Trophoblast cell (in vitro differentiated cells and primary cell): ENCODE data around the gene TSPAN11.

Experiments used
- DNase-seq, 2 donors: peaks; one replicate each; pipeline ENCODE4 v3.0.0-alpha.2; 2016
- H2AFZ ChIP-seq: 2 replicates; pipeline ENCODE4 v1.6.1; 2013; ENCODE audit warnings: low read length, moderate library complexity, mild to moderate bottlenecking; ENCODE audit not compliant: insufficient read depth, poor library complexity
- H2AK5ac ChIP-seq: 2 replicates; pipeline ENCODE4 v1.6.1; 2013; ENCODE audit warnings: mild to moderate bottlenecking, low read length
- H2BK120ac ChIP-seq: 2 replicates; pipeline ENCODE4 v1.6.1; 2013; ENCODE audit warnings: low read length, mild to moderate bottlenecking, moderate library complexity; ENCODE audit not compliant: insufficient read depth, poor library complexity
- H2BK12ac ChIP-seq: 2 replicates; pipeline ENCODE4 v1.6.1; 2013; ENCODE audit warnings: mild to moderate bottlenecking, low read length, moderate library complexity
- H2BK5ac ChIP-seq: 2 replicates; pipeline ENCODE4 v1.6.1; 2013; ENCODE audit warnings: low read length, low read depth, moderate library complexity, mild to moderate bottlenecking; ENCODE audit not compliant: poor library complexity
- H3K14ac ChIP-seq: 2 replicates; pipeline ENCODE4 v1.6.1; 2013; ENCODE audit warnings: mild to moderate bottlenecking, low read length
- H3K18ac ChIP-seq: 2 replicates; pipeline ENCODE4 v1.6.1; 2013; ENCODE audit warnings: mild to moderate bottlenecking, low read length
- H3K23ac ChIP-seq: 2 replicates; pipeline ENCODE4 v1.6.1; 2013; ENCODE audit warnings: low read length
- H3K27ac ChIP-seq: 2 replicates; pipeline ENCODE4 v1.5.1; 2013; ENCODE audit warnings: low read depth, mild to moderate bottlenecking, inconsistent platforms, low read length, moderate library complexity
- H3K27me3 ChIP-seq: 2 replicates; pipeline ENCODE4 v1.6.1; 2013; ENCODE audit warnings: inconsistent platforms, mild to moderate bottlenecking, low read length, moderate library complexity; ENCODE audit not compliant: insufficient read depth
- H3K36me3 ChIP-seq, 2 experiments: 1 replicate in 1 of 2; 2 replicates in 1 of 2; pipeline ENCODE4 v1.6.1; 2013; ENCODE audit warnings: low read length in 2 of 2, mild to moderate bottlenecking in 2 of 2, moderate library complexity in 1 of 2; ENCODE audit not compliant: insufficient read depth in 2 of 2, control insufficient read depth in 1 of 2
- H3K4ac ChIP-seq: 2 replicates; pipeline ENCODE4 v1.6.1; 2013; ENCODE audit warnings: low read depth, mild to moderate bottlenecking, low read length, moderate library complexity
- H3K4me1 ChIP-seq, 2 experiments: 1 replicate in 1 of 2; 2 replicates in 1 of 2; pipeline ENCODE4 v1.6.1; 2013; ENCODE audit warnings: low read length in 2 of 2, mild to moderate bottlenecking in 2 of 2, moderate library complexity in 1 of 2; ENCODE audit not compliant: insufficient read depth in 2 of 2, control insufficient read depth in 1 of 2
- H3K4me2 ChIP-seq: 2 replicates; pipeline ENCODE4 v1.6.1; 2013; ENCODE audit warnings: inconsistent platforms, mild to moderate bottlenecking, low read length, moderate library complexity
- H3K4me3 ChIP-seq: 2 replicates; pipeline ENCODE4 v1.5.1; 2013; ENCODE audit warnings: mild to moderate bottlenecking, low read depth, low read length, inconsistent platforms
- H3K79me1 ChIP-seq: one replicate; pipeline ENCODE4 v1.6.1; 2013; ENCODE audit warnings: low read length
- H3K79me2 ChIP-seq: 2 replicates; pipeline ENCODE4 v1.6.1; 2013; ENCODE audit warnings: low read length, mild to moderate bottlenecking; ENCODE audit not compliant: control insufficient read depth, insufficient read depth, poor library complexity
- H3K9ac ChIP-seq: 2 replicates; pipeline ENCODE4 v1.6.1; 2013; ENCODE audit warnings: mild to moderate bottlenecking, low read length
- H3K9me3 ChIP-seq: 2 replicates; pipeline ENCODE4 v1.6.1; 2013; ENCODE audit warnings: low read depth, mild to moderate bottlenecking, control low read depth, inconsistent platforms, low read length; ENCODE audit not compliant: insufficient read depth
- H4K12ac ChIP-seq: 2 replicates; pipeline ENCODE4 v1.6.1; 2013; ENCODE audit warnings: low read depth, mild to moderate bottlenecking, low read length, moderate library complexity
- H4K8ac ChIP-seq: 2 replicates; pipeline ENCODE4 v1.6.1; 2013; ENCODE audit warnings: low read depth, mild to moderate bottlenecking, low read length, moderate library complexity
- H4K91ac ChIP-seq: one replicate; pipeline ENCODE4 v1.6.1; 2013; ENCODE audit warnings: low read depth, mild to moderate bottlenecking, low read length, moderate library complexity
- WGBS: extraction: QIAGEN DNeasy Blood & Tissue Kit; methylation state at CpG from one replicate; pipeline ENCODE4 v1.1.7; 2013; ENCODE audit warnings: missing lambda C conversion rate; ENCODE audit not compliant: insufficient read length, insufficient coverage; ENCODE audit errors: extremely low coverage; 5-methylcytosine and 5-hydroxymethylcytosine counted together

TSPAN11 gene

GRCh38 chr12:31018106-31018789, 91.7 kb downstream of the TSPAN11 start:
- Histone ChIP-seq H2AK5ac (no peak overlapping the region), H3K36me3 (no peaks in the 10 kb centered on the region), H3K79me2 (no peaks in the 10 kb centered on the region), H4K91ac (no peak overlapping the region), H3K4me1 (no peaks in the 10 kb centered on the region), H3K23ac (no peak overlapping the region), H2BK12ac (no peak overlapping the region), H3K9me3 (no peaks in the 10 kb centered on the region), H3K18ac (no peak overlapping the region), H3K4me3 (no peak overlapping the region), H2AFZ (no peak overlapping the region), H3K27ac (no peak overlapping the region), H3K4me2 (no peak overlapping the region), H3K27me3 (no peaks in the 10 kb centered on the region), H4K8ac (no peak overlapping the region), H4K12ac (no peak overlapping the region), H3K79me1 (no peaks in the 10 kb centered on the region), H2BK120ac (no peak overlapping the region), H3K14ac (no peak overlapping the region), H3K9ac (no peak overlapping the region), H2BK5ac (no peak overlapping the region), H3K4ac (no peak overlapping the region)
- DNase-seq: no peak
- WGBS: no CpG with 5 or more reads among the region's 3 CpGs

GRCh38 chr12:31018790-31019505, 92.4 kb downstream of the TSPAN11 start:
- Histone ChIP-seq H3K4me1 (no peaks in the 10 kb centered on the region), H3K9ac (no peak overlapping the region), H3K4me3 (no peak overlapping the region), H2AK5ac (no peak overlapping the region), H3K4me2 (no peak overlapping the region), H3K9me3 (no peaks in the 10 kb centered on the region), H3K23ac (no peak overlapping the region), H3K79me1 (no peaks in the 10 kb centered on the region), H3K79me2 (no peaks in the 10 kb centered on the region), H3K18ac (no peak overlapping the region), H2AFZ (no peak overlapping the region), H4K8ac (no peak overlapping the region), H3K27ac (no peak overlapping the region), H2BK5ac (no peak overlapping the region), H4K91ac (no peak overlapping the region), H2BK120ac (no peak overlapping the region), H4K12ac (no peak overlapping the region), H3K4ac (no peak overlapping the region), H2BK12ac (no peak overlapping the region), H3K27me3 (no peaks in the 10 kb centered on the region), H3K36me3 (no peaks in the 10 kb centered on the region), H3K14ac (no peak overlapping the region)
- DNase-seq: no peak
- WGBS: no CpG with 5 or more reads among the region's 6 CpGs

GRCh38 chr12:31019561-31019960, 93.0 kb downstream of the TSPAN11 start:
- H2BK120ac ChIP-seq: no peak overlapping the region
- H4K12ac ChIP-seq: no peak overlapping the region
- no peak overlapping the region for H3K14ac ChIP-seq
- H2BK5ac ChIP-seq: no peak overlapping the region
- no peak overlapping the region for H4K8ac ChIP-seq
- H3K79me1 ChIP-seq: no peaks in the 10 kb centered on the region
- no CpG with 5 or more reads among the region's 6 CpGs for WGBS
- no peak overlapping the region for H3K23ac ChIP-seq
- H3K9me3 ChIP-seq: no peaks in the 10 kb centered on the region
- H3K9ac ChIP-seq: no peak overlapping the region
- no peaks in the 10 kb centered on the region for H3K27me3 ChIP-seq
- no peak for DNase-seq
- no peaks in the 10 kb centered on the region for H3K36me3 ChIP-seq
- H3K4ac ChIP-seq: no peak overlapping the region
- H3K4me1 ChIP-seq: no peaks in the 10 kb centered on the region
- H2AK5ac ChIP-seq: no peak overlapping the region
- no peak overlapping the region for H2AFZ ChIP-seq
- no peaks in the 10 kb centered on the region for H3K79me2 ChIP-seq
- no peak overlapping the region for H3K4me2 ChIP-seq
- no peak overlapping the region for H3K4me3 ChIP-seq
- H2BK12ac ChIP-seq: no peak overlapping the region
- no peak overlapping the region for H3K27ac ChIP-seq
- H3K18ac ChIP-seq: no peak overlapping the region
- no peak overlapping the region for H4K91ac ChIP-seq

GRCh38 chr12:31019976-31020375, 93.4 kb downstream of the TSPAN11 start:
- H3K79me2 ChIP-seq: no peaks in the 10 kb centered on the region
- no peak overlapping the region for H3K23ac ChIP-seq
- no peak overlapping the region for H3K4me3 ChIP-seq
- H4K12ac ChIP-seq: no peak overlapping the region
- no peak overlapping the region for H3K18ac ChIP-seq
- no CpG with 5 or more reads among the region's 14 CpGs for WGBS
- no peak overlapping the region for H2BK120ac ChIP-seq
- no peaks in the 10 kb centered on the region for H3K36me3 ChIP-seq
- no peak overlapping the region for H3K4ac ChIP-seq
- H3K4me2 ChIP-seq: no peak overlapping the region
- H3K79me1 ChIP-seq: no peaks in the 10 kb centered on the region
- H2BK5ac ChIP-seq: no peak overlapping the region
- no peaks in the 10 kb centered on the region for H3K9me3 ChIP-seq
- H3K27ac ChIP-seq: no peak overlapping the region
- no peak overlapping the region for H4K91ac ChIP-seq
- no peaks in the 10 kb centered on the region for H3K4me1 ChIP-seq
- H2BK12ac ChIP-seq: no peak overlapping the region
- H3K9ac ChIP-seq: no peak overlapping the region
- H4K8ac ChIP-seq: no peak overlapping the region
- no peak overlapping the region for H3K14ac ChIP-seq
- H3K27me3 ChIP-seq: no peaks in the 10 kb centered on the region
- no peak overlapping the region for H2AFZ ChIP-seq
- H2AK5ac ChIP-seq: no peak overlapping the region
- DNase-seq: no peak
